ES-I3 (cell line): Measurements from ENCODE around the gene PDXP.
A peak's percentile ranks its signal among the peaks of the same experiment; 100 is the strongest.

Source experiments
- H3K36me3 ChIP-seq: 2 replicates; pipeline ENCODE4 v1.6.1; 2013; ENCODE audit warnings: mild to moderate bottlenecking, low read length, control low read depth, moderate library complexity; ENCODE audit not compliant: insufficient read depth
- H3K4me1 ChIP-seq: 2 replicates; pipeline ENCODE4 v1.6.1; 2013; ENCODE audit warnings: mild to moderate bottlenecking, control low read depth, low read length; ENCODE audit not compliant: insufficient read depth
- H3K9ac ChIP-seq: 2 replicates; pipeline ENCODE4 v1.6.1; 2013; ENCODE audit warnings: low read depth, mild to moderate bottlenecking, low read length, moderate library complexity
- H3K9me3 ChIP-seq: 2 replicates; pipeline ENCODE4 v1.6.1; 2013; ENCODE audit warnings: mild to moderate bottlenecking, low read length, moderate library complexity; ENCODE audit not compliant: control insufficient read depth, insufficient read depth

Gene PDXP

DNA sequence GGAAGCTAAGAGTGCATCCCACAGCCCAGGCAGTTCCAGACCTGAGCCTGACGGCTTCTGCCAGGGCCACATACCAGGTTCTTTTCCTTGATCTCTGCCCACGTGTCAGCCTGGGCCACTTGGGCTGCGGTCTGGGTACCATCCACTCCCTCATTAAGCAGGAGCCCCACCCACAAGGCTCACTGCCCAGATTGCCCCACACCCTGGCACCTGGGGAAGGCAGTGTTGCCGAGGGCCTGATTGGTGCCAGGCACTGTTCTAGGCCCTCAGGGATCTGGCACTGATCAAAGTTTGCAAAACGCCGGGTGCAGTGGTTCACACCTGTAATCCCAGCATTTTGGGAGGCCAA lies 34.5 kb upstream of the PDXP start:
- no peaks in the 10 kb centered on the region for H3K9me3 ChIP-seq
- H3K9ac ChIP-seq = no peak overlapping the region
- H3K36me3 ChIP-seq = peaks cover 11% of the 10 kb centered on the region
- H3K4me1 ChIP-seq = no peaks in the 10 kb centered on the region

DNA sequence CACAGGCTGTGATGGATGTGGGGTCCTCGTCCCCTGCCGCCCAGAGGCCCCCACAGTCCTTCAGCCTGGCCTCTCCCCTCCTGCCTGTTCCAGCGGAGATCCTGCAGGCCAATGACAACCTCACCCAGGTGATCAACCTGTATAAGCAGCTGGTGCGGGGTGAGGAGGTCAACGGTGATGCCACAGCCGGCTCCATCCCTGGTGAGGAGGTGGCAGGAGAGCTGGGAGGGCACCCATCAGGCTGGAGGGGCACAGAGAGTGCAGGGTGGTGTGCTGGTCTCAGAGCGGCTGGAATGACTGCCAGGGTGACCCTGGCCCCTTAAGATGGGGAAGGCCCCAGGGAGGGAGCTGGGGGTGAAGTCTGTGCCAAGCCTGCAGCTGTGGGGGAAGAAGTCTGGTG lies 33.6 kb upstream of the PDXP start:
- H3K9ac ChIP-seq = no peak overlapping the region
- H3K9me3 ChIP-seq = no peaks in the 10 kb centered on the region
- peaks cover 11% of the 10 kb centered on the region for H3K36me3 ChIP-seq
- no peaks in the 10 kb centered on the region for H3K4me1 ChIP-seq

DNA sequence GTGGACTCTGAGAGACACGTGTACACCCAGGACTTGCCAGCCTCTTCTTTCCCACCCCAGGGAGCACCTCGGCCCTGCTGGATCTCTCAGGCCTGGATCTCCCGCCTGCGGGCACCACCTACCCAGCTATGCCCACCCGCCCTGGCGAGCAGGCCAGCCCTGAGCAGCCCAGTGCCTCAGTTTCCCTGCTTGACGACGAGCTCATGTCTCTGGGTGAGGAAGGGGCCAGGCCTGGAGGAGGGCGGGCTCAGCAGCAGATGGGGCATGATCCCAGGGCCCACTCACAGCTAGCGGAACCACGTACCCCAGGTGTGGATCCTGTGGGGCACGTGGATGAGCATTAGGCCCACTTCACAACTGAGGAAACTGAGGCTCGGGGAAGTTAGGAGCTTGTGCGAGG lies 32.8 kb upstream of the PDXP start:
- no peaks in the 10 kb centered on the region for H3K9me3 ChIP-seq
- H3K4me1 ChIP-seq = no peaks in the 10 kb centered on the region
- no peak overlapping the region for H3K9ac ChIP-seq
- H3K36me3 ChIP-seq = peaks cover 11% of the 10 kb centered on the region

DNA sequence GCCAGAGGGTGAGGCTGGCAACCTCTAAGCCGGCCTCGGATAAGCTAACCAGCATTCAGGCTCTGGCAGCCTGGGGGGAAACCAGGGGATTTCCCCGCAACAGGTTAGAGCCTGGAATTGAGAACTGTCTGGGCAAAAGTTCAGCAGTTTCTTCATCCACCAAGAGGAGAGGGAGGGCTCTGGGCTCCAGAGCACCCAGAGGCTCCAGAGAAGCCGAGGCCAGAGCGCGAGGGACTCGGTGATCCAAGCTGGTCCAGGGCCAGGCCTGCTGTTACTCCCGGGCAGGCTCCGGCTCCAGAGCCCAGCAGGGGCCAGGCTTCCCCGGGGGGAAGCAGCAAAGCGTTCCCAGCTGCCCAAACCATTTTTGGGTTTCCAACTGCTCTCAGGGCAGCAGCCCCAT lies 32.4 kb upstream of the PDXP start:
- no peaks in the 10 kb centered on the region for H3K9me3 ChIP-seq
- peaks cover 12% of the 10 kb centered on the region for H3K36me3 ChIP-seq
- H3K9ac ChIP-seq = no peak overlapping the region
- H3K4me1 ChIP-seq = no peaks in the 10 kb centered on the region

DNA sequence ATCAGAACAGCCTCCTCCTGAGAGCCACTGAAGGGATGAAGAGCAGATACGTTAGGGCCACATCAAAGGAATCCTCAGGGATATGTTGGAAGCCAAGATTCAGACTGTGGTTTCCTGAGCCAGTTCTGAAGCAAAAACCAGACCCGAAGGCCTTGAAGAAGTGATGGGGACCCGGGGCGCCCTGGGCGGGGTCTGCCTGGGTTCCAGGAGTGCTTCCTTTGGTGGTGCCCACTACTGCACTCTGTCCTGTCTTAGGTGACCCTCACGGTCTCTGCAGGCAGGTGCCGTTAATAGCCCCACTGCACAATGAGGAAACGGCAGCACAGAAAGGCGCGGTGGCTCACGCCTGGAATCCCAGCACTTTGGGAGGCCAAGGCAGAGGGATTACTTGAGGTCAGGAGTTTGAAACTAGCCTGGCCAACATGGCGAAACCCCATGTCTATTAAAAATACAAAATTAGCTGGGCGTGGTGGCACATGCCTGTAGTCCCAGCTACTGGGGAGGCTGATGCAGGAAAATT lies 31.9 kb upstream of the PDXP start:
- Histone ChIP-seq H3K9ac (no peak overlapping the region), H3K9me3 (no peaks in the 10 kb centered on the region), H3K36me3 (peaks cover 15% of the 10 kb centered on the region), H3K4me1 (no peaks in the 10 kb centered on the region)

DNA sequence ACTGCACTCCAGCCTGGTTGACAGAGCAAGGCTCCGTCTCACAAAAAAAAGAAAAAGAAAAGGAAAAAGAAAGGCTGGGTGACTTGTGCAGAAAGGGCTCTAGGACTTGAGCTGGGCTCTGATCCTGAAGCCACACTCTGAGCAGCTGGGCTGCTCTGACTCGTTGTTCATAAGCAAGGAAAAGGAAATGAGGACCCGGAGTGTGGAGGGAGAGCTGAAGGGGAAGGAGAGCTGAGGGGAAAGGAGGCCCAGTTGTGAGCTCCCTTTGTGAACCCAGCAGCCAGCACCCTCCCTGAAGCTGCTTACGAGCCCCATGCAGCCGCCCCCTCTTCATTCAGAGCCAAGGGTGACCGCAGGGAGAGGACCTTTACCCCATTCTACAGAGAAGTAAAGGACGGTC lies 31.4 kb upstream of the PDXP start:
- Histone ChIP-seq H3K9me3 (no peaks in the 10 kb centered on the region), H3K9ac (no peak overlapping the region), H3K36me3 (peaks cover 15% of the 10 kb centered on the region), H3K4me1 (no peaks in the 10 kb centered on the region)

DNA sequence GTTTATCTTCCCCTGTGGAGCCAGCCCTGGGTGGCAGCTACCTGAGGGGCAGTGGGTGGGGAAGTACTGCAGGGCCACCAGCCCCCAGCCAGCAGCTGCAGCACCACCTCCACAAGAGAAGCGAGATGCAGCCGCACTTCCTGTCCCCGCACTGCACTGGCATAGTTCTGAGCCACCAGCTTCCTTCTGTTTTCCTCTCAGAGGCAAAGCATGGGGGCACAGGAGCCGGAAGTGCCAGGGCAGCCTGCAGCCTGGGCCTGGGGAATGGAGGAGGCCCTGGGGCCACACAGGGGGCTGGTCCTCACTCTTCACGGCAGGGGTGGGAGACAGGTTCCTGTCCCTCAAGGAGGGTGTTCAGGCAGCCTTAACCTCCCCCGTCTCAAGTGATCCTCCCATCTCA lies 31.0 kb upstream of the PDXP start:
- Histone ChIP-seq H3K36me3 (peaks cover 15% of the 10 kb centered on the region), H3K9ac (no peak overlapping the region), H3K9me3 (no peaks in the 10 kb centered on the region), H3K4me1 (no peaks in the 10 kb centered on the region; the same call in 1 of the 2 replicates)

DNA sequence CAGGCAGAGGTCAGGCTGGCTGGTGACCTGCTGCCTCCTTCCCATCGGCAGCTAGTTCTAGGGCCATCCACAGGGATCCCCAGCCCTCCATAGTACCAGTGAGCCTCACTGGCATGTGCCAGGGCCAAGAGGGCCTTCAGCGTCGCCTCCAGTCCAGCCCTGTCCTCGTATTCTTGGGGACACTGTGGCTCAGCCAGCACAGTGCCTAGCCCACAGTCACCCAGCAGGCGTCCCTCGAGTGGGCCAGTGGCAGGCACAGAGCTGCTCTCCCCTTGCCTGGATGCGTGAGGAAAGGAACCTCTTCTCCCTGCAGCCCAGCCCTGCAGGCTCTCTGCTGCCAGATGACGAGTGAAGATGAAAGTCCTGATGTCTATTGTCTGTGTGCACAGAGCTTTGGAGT lies 29.7 kb upstream of the PDXP start:
- Histone ChIP-seq H3K9ac (no peak overlapping the region), H3K9me3 (no peaks in the 10 kb centered on the region), H3K4me1 (peaks cover 6% of the 10 kb centered on the region), H3K36me3 (peaks cover 15% of the 10 kb centered on the region)

DNA sequence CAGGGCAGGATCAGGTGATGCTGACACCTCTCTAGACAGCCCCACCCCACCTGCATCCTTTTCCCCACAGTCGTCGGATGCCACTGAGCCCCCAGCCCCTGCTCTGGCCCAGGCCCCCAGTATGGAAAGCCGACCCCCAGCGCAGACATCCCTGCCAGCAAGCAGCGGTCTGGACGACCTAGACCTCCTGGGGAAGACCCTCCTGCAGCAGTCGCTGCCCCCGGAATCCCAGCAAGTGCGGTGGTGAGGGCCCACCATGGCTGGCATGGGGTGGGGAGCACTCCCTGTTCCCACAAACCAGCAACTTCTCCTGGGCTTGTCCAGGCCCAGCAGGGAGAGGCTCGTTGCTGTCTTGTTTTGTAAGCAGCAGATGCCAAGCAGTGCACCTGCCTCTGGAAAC lies 28.6 kb upstream of the PDXP start:
- no peaks in the 10 kb centered on the region for H3K9me3 ChIP-seq
- H3K4me1 ChIP-seq = peaks cover 17% of the 10 kb centered on the region
- H3K36me3 ChIP-seq = peaks cover 15% of the 10 kb centered on the region
- no peak overlapping the region for H3K9ac ChIP-seq

DNA sequence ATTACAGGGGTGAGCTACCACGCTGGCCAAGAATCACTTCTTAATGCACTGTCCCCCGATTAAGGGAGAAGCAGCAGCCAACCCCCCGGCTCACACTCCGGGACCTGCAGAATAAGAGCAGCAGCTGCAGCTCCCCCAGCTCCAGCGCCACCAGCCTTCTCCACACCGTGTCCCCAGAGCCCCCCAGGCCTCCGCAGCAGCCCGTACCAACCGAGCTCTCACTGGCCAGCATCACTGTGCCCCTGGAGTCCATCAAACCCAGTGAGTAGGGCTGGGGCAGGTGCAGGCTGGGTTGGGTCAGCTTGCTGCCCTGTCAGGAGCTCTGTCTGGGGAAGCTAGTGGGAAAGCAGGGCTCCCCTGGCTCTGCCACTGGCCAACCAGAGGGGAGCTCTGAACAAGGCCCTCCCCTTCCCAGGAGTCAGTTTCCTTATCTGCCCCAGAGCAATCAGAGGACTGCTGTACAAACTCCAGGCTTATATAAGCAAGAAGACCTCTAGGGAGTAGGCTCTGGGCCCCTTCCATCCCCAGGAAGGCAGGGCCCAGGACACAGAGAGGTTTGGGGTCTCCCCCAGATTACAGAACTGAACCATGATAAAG lies 27.6 kb upstream of the PDXP start:
- Histone ChIP-seq H3K9me3 (no peaks in the 10 kb centered on the region), H3K4me1 (peaks cover 19% of the 10 kb centered on the region), H3K36me3 (peaks cover 15% of the 10 kb centered on the region), H3K9ac (no peak overlapping the region)

DNA sequence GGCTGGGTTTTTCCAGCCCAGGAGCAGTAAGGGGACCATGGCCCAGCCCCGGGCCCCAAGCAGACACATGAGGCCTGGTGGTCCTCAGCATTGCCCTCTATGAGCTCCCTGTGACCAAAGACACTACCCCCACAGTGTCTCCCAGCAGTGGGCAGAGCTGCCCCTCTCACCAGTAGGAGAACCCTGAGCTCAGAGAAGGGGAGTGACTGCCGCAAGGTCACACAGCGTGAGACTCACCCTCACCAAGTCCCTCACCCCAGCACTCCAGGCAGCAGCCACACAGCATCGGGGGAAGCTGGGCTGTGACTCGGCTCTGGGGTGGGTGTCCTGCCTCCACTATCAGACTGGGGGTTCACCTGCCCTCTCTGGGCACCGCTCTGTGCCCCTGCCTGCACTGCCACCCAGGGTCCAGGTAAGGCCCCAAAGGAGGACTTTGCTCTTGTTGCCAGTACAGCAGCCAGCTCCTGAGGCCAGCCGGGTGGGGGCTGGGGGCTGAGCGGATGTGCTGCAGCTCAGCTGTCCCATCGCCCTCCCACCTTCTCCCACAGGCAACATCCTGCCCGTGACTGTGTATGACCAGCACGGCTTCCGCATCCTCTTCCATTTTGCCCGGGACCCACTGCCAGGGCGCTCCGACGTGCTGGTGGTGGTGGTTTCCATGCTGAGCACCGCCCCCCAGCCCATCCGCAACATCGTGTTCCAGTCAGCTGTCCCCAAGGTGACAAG lies 26.9 kb upstream of the PDXP start:
- peaks cover 14% of the 10 kb centered on the region for H3K36me3 ChIP-seq
- H3K4me1 ChIP-seq = peaks cover 19% of the 10 kb centered on the region
- H3K9me3 ChIP-seq = no peaks in the 10 kb centered on the region
- H3K9ac ChIP-seq = no peak overlapping the region

DNA sequence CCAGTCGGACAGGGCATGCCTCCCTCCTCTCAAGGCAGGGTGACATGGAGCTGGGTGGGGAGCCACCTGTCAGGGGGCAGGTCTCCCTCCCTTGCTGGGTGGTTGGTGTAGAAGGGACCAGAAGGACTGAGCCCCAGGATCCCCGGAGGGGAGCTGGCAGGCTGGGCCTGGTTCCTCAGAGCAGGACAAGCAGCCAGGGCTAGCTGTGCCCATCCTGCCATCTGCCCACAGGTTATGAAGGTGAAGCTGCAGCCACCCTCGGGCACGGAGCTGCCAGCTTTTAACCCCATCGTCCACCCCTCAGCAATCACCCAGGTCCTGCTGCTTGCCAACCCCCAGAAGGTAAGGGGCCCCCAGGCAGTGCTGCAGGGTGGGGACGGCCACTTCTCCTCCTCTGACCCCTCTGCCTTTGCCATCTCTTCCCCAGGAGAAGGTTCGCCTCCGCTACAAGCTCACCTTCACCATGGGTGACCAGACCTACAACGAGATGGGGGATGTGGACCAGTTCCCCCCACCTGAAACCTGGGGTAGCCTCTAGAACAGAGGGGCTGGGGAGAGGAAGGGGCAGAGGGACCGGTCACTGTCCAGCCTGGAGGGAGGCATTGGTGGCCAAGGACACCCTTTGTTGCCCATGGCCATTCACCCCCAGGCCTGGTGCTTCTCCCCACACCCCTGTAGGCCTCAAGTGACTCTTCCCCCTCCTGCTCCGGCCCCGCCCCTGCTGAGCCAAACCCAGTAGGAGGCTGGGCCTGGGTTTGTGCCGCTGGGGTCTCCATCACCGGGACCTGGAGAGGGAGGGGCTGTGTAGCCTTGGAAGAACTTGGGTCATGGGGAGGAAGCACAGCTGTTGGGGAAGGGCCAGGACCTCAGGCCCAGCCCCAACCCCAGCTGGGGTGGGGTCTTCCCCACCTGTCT lies 26.1 kb upstream of the PDXP start:
- H3K36me3 ChIP-seq = peaks cover 11% of the 10 kb centered on the region
- H3K9me3 ChIP-seq = no peaks in the 10 kb centered on the region
- no peak overlapping the region for H3K9ac ChIP-seq
- peaks cover 19% of the 10 kb centered on the region for H3K4me1 ChIP-seq

DNA sequence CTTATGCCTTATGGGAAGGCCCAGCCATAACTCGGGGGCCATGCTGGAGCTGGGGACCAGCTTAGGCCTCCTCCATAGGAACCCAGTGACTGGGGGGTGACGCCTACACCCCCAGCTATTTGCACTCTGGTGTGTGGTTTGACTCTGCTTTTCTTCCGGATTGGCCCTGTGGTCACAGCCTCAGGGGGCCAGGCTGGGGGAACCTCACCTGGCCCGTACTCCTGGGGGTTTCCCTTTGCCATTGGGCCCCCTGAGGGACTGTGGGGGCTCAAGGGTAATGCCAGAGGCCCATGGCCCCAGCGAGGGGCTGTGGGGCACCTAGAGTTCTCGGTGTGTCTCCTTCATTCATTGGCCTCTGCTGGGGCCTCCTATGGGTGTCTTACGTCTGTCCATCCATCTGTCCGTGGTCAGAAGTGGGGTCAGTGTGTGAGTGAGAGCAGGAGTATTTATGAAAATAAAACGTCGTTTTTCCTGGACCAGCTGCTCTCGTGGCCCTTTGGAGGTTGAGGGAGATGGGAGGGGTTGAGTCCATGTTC lies 25.4 kb upstream of the PDXP start:
- Histone ChIP-seq H3K9me3 (no peaks in the 10 kb centered on the region), H3K9ac (no peak overlapping the region), H3K36me3 (peaks cover 10% of the 10 kb centered on the region), H3K4me1 (peaks cover 19% of the 10 kb centered on the region)

DNA sequence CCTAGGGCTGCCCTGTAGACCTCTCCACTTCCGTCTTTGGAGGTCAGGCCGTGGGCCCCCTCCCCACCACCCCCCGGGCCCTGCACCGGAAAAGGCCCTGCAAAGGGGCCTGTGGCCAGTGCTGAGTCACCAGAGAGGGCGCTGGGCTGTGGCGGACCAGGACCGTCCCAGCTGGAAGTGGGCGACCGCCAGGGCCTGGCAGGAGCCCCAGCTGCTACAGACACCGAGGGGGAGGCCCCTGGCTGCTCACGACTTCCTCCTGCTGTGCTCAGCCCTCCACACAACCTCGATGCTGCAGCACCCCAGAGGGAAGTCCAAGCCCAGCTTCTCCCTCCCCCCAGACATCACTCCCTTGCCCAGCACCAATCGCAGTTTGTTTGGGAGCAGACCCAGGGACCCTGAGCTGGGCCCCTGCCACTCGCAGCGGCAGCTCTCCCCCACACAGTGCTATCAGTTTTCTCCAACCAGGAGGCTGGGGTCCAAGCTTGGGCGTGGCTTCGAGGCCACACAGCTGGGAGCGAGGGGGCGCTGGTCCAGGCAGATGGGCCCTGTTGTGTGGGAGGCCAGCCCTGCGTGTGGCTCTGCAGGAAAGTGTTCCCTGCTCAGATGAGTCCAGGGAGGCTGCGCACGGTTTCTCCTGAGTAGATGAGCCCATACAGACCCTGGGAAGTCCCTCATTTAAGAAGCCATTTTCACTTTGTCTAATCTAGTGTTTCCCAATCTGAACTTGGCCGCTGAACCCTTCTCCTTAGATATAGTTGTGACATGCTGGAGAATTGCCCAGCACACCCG lies 24.7 kb upstream of the PDXP start:
- Histone ChIP-seq H3K36me3 (peaks cover 6% of the 10 kb centered on the region), H3K4me1 (peaks cover 25% of the 10 kb centered on the region), H3K9me3 (no peaks in the 10 kb centered on the region), H3K9ac (peak overlapping the region; percentile 16)
